Measurements from ENCODE around the gene CHCHD3. TPM values are rescaled to one million over a fixed set of nuclear protein-coding genes. Genes with fewer than 3 reads are reported as not detected.
"Not testable (repeated sequence)": the region's sequence is repeated elsewhere in the genome, so short reads cannot be mapped to it uniquely, and the experiment has no call there.

Gene CHCHD3
- total RNA-seq, 1 donor from 2014 or later = 20.5 TPM

GRCh38 chr7:133048589-133048988, 33.3 kb downstream of the CHCHD3 start:
- ATAC-seq = no peak
- DNase-seq (ENCODE audit: low spot score) = no peak

- no peak for DNase-seq (ENCODE audit: low spot score)
- ATAC-seq = no peak
Observed at GRCh38 chr7:133047321-133047720, 34.6 kb downstream of the CHCHD3 start.

GRCh38 chr7:133044722-133045473, 37.0 kb downstream of the CHCHD3 start:
- no peak for DNase-seq (ENCODE audit: low spot score)
- no peak for ATAC-seq

- no peak for DNase-seq (ENCODE audit: low spot score)
- no peak for ATAC-seq
Observed at GRCh38 chr7:133040674-133041073, 41.2 kb downstream of the CHCHD3 start.

GRCh38 chr7:133040178-133040577, 41.7 kb downstream of the CHCHD3 start:
- ATAC-seq (no peak), DNase-seq (ENCODE audit: low spot score) (no peak)

GRCh38 chr7:133039614-133040013, 42.3 kb downstream of the CHCHD3 start:
- ATAC-seq (no peak), DNase-seq (ENCODE audit: low spot score) (no peak)

- no peak for DNase-seq (ENCODE audit: low spot score)
Observed at GRCh38 chr7:133036289-133036688, 45.6 kb downstream of the CHCHD3 start.

GRCh38 chr7:133035240-133035639, 46.6 kb downstream of the CHCHD3 start:
- not testable (repeated sequence) for DNase-seq (ENCODE audit: low spot score); ATAC-seq

More at GRCh38 chr7:133036289-133036688, 45.6 kb downstream of the CHCHD3 start:
- ATAC-seq = no peak

GRCh38 chr7:133030346-133030745, 51.5 kb downstream of the CHCHD3 start:
- ATAC-seq = no peak
- DNase-seq (ENCODE audit: low spot score) = no peak

GRCh38 chr7:133029463-133029862, 52.4 kb downstream of the CHCHD3 start:
- DNase-seq (ENCODE audit: low spot score) (no peak), ATAC-seq (no peak)

- ATAC-seq = no peak
Observed at GRCh38 chr7:133027397-133027796, 54.5 kb downstream of the CHCHD3 start.

GRCh38 chr7:133026210-133026859, 55.6 kb downstream of the CHCHD3 start:
- no peak for ATAC-seq
- no peak for DNase-seq (ENCODE audit: low spot score)

More at GRCh38 chr7:133027397-133027796, 54.5 kb downstream of the CHCHD3 start:
- DNase-seq (ENCODE audit: low spot score) = no peak

GRCh38 chr7:133025056-133025455, 56.8 kb downstream of the CHCHD3 start:
- ATAC-seq = no peak
- DNase-seq (ENCODE audit: low spot score) = no peak

GRCh38 chr7:133024596-133024995, 57.3 kb downstream of the CHCHD3 start:
- ATAC-seq (no peak), DNase-seq (ENCODE audit: low spot score) (no peak)

GRCh38 chr7:133023370-133024071, 58.4 kb downstream of the CHCHD3 start:
- ATAC-seq = no peak
- no peak for DNase-seq (ENCODE audit: low spot score)

- ATAC-seq (no peak), DNase-seq (ENCODE audit: low spot score) (no peak)
Observed at GRCh38 chr7:133022661-133023060, 59.2 kb downstream of the CHCHD3 start.

- ATAC-seq (no peak), DNase-seq (ENCODE audit: low spot score) (no peak)
Observed at GRCh38 chr7:133021196-133021595, 60.7 kb downstream of the CHCHD3 start.

- no peak for ATAC-seq
Observed at GRCh38 chr7:133020496-133020895, 61.4 kb downstream of the CHCHD3 start.

GRCh38 chr7:133019590-133019989, 62.3 kb downstream of the CHCHD3 start:
- no peak for ATAC-seq
- DNase-seq (ENCODE audit: low spot score) = no peak

More at GRCh38 chr7:133020496-133020895, 61.4 kb downstream of the CHCHD3 start:
- no peak for DNase-seq (ENCODE audit: low spot score)

GRCh38 chr7:133016604-133017003, 65.3 kb downstream of the CHCHD3 start:
- no peak for DNase-seq (ENCODE audit: low spot score)
- ATAC-seq = no peak

- no peak for ATAC-seq
- no peak for DNase-seq (ENCODE audit: low spot score)
Observed at GRCh38 chr7:133015888-133016287, 66.0 kb downstream of the CHCHD3 start.

- no peak for ATAC-seq
- DNase-seq (ENCODE audit: low spot score) = no peak
Observed at GRCh38 chr7:133011746-133012145, 70.1 kb downstream of the CHCHD3 start.

Data from left lobe of liver (tissue), 2 donors.